HG02798 (cell line): Measurements from ENCODE around the gene RBBP7.
A peak's percentile ranks its signal among the peaks of the same experiment; 100 is the strongest.

ENCODE experiments used
- ATAC-seq: cut with Tn5 transposase; IDR thresholded peaks from one replicate; pipeline ENCODE4 v1.9.1; 2021; ENCODE audit warnings: mild to moderate bottlenecking; ENCODE audit not compliant: unreplicated experiment, poor library complexity

The RBBP7 gene

GRCh38 chrX:16870095-16870861 lies at the start of gene RBBP7:
TSS of gene RBBP7 (minus strand) at chrX:16870362. CDS start at chrX:16870053, 309 bp downstream.
- ATAC-seq: peak; percentile 86

DNA sequence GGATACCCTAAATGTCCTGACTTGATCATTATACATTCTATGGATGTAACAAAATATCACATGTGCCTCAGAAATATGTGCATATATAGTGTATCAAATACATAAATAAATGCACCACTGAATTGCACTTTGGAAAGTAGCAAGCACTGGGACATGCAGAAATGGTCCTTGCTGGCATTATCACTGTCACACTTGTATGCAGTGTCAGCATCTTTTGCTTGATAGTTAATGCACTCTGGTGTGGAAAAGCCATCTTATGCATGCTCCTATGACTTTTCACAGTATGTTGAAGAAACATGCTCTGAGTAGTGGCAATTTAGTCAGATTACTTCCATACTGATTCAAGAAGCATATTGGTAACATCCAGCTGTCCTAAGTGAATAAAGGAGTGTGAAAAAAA lies 48.8 kb upstream of the RBBP7 start:
- no peak for ATAC-seq

DNA sequence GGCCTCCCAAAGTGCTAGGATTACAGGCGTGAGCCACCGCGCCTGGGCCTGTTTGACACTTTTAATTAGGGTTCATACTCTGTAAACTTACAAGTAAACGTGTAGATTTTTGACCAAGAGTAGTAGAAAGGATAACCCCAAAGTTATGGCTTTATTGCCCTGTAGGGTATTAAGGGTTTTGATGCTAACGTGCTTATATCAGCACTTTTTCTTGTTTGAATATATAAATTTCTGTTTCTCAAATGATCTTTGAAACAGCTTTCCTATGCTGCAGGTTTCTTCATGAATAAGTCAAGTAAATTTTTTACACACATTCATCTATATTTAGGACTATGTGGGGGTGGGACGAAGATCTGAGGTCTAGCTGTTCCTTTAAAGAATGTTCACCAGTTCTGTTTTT lies 47.0 kb upstream of the RBBP7 start:
- no peak for ATAC-seq

DNA sequence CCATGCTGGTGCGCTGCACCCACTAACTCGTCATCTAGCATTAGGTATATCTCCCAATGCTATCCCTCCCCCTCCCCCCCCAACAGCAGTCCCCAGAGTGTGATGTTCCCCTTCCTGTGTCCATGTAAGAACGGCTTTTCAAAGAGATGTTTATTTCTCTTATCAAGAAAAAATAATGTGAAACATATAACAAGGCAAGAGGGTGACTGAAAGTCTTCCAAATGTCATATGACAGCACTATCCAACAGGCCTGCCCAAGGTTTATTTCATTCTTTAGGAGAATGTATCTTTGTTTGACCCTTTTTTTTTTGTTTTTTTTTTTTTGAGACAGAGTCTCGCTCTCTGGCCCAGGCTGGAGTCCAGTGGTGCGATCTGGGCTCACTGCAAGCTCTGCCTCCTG lies 46.4 kb upstream of the RBBP7 start:
- no peak for ATAC-seq

DNA sequence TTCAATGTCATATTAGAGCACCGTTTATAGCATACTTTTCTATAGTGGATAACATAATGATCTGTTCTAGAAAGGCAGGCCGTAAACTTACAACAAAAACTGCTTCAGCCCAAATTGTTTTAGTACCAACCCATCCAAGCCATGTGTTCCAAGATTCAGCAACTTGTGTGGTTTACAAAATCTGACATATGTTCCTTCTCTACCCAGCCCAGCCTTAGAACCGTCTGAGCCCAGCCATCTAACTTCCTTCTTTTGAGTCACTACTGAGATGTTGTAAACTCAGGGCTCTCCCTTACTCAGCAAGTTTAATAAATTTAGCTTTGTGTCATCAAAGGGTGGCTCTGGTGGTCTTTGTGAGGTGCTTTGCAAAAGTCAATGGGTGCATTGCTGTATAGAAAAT lies 43.9 kb upstream of the RBBP7 start:
- ATAC-seq: no peak

DNA sequence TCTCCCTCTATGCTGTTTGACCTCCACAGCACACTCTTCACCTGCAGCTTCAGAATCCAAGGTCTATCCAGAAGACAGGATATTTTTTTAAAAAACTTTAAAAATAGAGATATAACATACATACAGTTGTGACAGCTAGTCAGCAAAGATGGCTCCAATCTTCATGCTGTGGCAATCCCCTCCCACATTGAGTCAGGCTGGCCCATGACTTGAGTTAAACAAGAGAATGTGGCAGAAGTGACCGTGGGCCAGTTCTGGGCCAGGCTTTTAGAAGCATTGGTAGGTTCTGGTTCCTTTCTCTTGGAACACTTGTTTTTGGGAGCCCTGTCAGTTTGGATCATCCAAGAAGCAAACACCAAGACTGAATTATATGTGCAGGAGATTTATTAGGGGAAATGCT lies 40.2 kb upstream of the RBBP7 start:
- ATAC-seq: no peak

GRCh38 chrX:16903274-16904022 lies 33.3 kb upstream of the RBBP7 start:
- ATAC-seq: no peak

- no peak for ATAC-seq
These were observed 27.3 kb upstream of the RBBP7 start for GRCh38 chrX:16897445-16897844.

GRCh38 chrX:16892504-16893362 lies 22.6 kb upstream of the RBBP7 start:
- peak; percentile 78 for ATAC-seq

DNA sequence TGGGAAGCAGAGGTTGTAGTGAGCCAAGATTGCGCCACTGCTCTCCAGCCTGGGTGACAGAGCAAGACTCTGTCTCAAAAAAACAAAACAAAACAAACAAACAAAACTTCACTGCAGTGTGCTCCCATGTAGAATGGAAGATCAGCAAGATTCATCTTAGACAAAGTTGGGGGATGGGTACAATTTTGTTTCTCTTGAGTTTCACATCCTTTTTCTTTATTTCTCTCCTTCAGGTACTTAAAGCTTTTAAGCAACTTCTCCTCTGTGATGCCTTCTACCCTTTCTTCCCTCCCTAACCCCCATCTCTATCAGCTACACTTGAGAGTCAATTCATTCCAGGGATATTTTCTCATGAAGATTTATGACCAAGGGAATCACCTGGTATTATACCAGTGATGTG lies 15.5 kb upstream of the RBBP7 start:
- ATAC-seq: no peak

DNA sequence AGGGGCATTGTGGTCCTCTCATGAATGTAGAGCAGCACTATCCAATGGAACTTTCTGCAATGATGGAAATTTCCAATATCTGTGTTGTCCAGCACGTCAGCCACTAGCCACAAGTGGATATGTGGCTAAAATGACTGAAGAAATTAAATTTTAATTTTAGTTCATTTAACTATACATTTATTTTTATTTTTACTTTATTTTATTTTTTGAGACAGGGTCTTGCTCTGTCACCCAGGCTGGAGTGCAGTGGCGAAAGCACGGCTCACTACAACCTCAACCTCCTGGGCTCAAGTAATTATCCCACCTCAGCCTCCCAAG lies 13.3 kb upstream of the RBBP7 start:
- no peak for ATAC-seq

GRCh38 chrX:16882702-16883486 lies 12.7 kb upstream of the RBBP7 start:
- ATAC-seq: peak; percentile 79

DNA sequence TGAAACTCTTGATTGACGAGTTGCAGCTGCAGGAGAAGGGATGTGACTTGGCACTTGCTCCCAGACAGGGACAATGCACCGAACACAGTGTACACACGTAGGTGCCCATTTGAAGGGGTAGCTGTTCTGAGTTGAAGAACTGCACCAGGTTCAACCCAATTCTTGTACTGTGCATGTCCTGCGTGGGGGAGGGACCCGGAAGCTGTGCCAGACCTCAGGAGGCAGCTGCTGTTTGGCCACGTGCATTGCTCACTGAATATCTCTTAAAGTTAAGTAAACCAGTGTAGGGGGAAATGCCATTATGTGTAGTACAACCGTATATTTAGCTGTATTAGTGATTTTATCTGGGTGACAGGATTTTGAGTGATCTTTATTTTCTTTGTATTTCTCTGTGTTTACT lies 12.0 kb upstream of the RBBP7 start:
- peak; percentile 76 for ATAC-seq

DNA sequence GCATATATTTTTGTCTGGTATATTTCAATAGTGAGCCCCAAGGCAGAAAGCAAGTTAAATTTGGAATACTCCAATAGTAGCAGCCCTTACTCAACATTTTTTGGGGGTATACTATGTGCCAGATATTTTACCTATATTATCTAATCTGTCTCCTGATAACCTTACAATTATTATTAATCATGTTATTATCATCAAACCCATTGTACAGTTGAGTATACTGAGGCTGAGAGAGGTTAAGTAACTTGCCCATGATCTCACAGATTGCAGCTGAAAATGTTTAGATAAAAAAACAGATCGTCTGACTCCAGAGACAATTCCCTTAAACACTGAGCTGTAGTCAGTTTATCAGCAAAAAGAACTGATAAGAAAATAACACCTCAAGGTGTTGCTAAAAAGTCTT lies 6.5 kb upstream of the RBBP7 start:
- no peak for ATAC-seq

- ATAC-seq: no peak
These were observed 4.4 kb upstream of the RBBP7 start for GRCh38 chrX:16874458-16875095.

DNA sequence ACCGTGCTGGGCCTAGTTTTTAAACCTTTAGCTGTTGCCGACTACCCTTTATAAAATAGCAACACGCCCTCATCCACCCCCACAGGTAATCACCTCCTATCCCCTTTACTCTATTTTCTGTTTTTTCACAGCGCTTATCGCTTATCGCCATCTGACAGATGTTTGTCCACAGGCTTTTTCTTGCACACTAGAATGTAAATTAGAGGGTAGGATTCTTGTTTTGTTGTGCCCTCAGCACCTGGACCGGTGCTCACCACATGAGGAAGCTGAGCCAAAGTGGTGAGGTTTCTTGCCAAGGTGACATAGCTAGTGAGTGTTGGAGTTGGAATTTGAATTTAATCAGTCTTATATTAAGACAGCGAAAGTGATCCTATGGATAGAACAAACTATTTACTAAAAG lies 2.9 kb upstream of the RBBP7 start:
- ATAC-seq: no peak

DNA sequence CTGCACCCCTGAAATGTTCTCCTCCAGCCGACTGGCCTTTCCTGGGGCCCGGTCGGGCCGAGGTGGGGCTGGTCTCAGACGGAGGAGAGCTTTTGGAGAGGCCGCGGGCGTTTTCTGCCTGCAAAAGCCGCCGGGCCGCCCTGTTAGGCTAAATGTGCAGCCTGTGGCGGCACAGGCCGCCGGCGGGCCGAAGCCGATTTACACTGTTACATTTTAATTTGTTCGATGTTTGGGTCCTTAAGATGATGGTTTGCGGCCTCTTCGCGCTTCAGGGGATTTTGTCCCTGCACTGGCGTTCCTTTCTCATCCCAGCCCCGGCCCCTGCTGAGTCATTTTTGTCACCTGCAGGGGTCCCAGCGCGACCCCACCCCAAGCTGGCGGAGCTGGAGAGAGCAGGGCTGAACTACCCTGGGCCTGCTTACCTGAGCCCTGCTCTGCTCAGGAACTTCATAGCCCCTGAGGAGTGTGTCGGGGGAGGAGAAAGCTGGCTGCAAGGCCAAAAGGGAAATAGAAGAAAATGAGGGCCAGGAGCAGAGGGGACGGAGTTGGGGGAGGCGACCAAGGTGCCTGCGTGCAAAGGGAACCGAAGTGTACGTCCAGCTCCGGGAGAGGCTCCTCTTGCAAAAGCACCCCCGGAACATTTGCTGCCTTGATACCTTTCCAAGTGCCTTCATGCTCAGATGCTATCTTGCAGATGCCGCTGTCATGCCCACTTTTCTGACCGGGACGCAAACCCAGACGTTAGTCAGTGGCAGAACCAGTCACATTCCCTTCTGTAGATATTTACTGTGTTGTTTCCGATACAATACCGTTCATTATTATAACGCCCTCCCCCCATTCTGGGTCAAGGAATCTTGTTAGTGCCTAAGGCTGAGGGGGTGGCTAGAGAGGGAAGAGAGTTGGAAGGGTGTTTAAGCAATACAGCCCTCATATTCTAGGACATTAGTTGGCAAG lies 977 bp upstream of the RBBP7 start:
- ATAC-seq: no peak

- ATAC-seq: peak; percentile 58
These were observed 618 bp downstream of the RBBP7 start for GRCh38 chrX:16869393-16870094.
